ENCODE measurements around the gene SND1.

Gene SND1

DNA sequence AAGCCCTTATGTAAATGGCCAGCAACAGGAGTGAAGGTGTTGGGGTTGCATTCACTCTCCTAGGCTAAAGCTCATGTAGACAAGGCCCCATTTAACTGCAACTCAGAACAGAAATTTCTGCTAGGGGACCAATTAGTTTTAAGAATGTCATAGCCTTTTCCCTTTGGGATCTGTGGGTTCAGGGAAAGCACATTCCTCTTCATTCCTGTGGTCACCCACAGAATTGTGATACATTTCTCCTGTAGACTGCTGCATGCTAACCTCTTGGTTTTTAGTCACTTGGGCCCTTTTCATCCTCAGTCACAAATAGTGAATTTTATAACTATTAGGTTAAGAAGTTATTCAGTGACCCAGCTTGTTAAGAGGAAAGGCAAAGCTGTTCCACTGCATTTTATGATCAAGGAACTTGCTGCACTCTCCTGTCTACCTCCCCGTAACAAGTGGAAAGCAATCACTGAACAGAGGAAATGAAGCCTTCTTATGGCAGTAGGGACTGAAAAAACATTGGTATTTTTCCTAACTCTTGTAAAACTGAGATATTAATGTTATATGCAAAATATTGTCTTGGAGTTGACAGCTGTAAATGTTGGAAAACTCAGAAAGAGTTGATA is 124.9 kb downstream of the SND1 start:
- no peak for DNase-seq

DNA sequence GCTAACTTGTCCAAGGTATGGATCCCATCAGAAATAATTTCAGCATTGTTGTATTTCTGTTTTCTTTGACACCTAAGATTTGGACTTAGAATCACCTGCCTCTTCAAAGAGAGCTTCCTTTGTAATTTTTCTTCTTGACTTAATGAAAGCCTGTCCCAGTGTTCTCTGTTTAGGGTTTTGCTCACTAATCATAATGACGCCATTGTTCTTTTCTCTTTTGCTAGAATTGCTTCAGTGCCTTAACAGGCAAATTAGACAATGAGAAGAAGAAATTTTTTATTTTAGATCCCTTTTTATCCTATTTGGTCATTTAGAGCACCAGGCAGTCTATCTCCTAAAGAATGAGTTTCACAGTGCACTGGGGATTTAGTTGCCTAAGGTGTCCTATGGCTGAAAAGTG is 128.5 kb downstream of the SND1 start:
- no peak for DNase-seq

DNA sequence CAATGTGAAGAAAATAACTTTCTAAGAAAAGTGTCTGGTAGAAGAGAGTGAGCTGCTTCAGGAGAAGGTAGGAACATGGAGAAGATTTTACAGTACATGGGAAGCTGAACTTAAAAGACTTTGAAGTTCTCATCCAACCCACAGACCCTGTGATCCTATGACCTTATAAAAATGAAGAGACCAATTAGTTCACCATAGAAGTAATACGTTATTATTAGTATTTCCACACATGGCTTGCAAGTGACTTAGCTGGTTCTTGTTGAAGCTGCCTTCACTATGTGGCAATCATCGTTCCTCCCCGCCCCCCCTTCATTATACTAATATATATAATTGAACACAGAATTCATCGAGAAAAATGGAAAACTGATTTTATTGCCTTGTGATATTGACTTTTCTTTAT is 129.1 kb downstream of the SND1 start:
- no peak for DNase-seq

DNA sequence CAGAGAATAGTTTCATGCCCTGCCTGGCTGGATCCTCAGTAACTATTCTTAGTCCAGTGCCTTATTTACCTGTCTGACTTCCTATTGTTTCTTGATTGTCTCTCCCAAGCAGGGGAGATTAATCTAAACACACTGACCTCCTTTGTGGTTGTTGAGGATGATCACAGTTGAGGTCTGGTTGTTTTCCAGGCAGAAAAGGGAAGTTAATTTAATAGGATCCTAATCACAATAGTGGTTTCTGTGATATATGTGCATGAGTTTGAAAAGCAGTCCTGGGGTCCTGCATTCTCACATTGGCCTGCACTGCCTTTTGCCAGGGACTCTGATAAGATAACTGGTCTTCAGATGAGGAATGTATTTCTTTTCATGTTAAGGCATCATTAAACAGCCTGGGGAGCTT is 130.1 kb downstream of the SND1 start:
- no peak for DNase-seq

DNA sequence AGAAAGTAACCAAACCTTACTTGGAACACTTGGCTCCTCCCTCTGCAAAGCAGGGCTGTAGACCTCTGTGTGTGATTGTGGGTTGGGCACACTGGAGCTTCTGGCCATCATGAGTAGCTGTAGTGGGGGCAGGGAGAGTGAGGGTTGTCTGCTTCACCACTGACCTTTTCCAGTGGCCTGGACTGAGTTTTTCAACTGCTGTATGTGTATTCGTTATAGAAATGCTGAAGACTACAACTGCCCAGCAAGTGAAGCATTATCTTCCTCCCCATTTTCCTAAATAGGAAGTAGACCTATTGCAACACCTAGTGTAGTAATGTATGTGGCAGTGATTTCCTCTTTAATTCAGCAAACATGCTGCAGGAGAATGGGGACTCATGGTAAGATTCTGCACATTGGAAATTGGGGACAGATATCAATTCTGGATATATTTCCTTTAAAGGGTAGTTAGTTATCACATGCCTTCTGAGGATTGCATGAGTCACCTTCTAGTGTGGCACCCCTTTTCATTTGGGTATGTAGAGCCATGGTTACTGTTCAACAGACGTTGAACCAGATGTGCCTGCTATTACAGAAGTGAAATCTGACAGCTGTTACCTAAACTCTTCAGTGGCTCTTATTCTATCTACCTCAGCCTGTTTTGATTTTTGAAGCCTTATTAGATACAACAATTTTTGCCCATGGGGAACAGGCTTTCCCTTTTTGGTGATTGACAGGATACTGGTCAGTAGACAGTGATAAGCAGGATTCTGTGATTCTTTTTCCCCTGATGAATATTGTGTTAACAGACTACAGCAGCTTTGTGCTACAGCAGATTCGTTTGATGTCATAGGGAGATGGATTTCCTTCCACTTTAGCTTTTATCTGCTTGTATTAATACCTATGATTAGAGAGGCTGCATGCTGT is 130.9 kb downstream of the SND1 start:
- DNase-seq: no peak

DNA sequence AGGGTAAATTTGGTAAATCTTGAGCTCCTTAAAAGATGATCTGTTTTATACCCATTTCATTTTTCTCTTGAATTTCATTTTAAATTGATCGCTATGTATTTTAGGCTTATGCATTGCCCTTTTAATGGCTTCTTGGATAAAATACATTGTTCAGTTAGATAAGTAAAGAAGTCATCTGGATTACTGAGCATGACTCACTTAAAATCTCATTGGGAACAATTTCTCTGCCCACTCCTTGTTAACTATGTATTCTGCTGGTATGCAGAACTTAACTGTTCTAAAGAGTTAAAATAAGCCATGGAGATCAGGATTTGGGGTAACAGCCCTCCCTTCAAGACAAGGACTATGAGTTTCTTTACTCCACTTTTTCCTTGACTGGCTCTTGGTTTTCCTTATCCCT is 134.2 kb downstream of the SND1 start:
- no peak for DNase-seq

DNA sequence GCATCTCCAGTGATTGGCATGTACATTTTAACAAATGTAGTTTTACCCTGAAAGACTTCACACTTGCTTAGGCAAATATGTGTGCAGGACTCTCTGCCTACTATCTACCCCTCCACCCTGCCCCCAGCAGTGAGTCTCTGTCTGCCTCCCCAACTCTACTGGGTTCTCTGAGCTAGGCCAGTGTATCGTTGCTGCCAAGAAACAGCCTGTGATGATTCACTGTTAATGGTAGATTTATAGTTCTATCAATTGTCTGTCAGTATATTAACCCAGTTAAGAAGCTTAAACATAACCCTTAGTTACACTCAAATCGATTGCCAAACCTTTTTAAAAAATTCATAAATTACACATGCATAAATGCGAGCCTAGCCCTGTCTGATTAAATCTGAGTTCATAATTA is 137.0 kb downstream of the SND1 start:
- DNase-seq: no peak

DNA sequence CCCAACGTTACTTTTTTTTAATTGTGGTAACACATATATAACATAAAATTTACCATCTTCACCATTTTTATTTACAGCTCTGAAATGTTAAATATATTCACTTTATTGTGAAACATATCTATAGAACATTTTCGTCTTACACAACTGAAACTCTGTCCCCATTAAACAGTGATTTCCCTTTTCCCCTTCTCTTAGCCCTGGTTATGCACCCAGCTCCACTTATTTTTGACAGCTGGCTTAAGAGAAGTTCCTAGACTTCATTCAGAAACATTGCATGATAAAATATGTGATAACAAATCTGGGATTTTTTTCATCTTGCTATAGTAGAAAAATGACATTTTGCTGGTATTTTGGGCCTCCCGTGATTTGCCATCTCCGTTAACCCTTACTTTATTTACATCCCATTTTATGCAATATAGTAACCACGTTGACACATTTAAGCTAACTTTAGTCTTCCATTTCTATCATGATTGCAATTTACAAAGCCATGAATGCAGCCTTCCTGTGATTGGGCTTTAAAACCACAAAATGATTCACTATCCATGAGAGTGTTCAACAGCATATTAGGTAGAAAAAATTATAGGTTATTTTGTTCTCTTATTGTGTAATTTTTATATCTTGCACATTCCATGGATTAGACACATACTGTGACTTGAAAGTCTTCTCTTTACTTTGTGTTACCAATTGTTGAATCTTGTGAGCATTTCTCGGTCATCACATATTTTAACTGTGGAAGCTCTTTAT is 139.6 kb downstream of the SND1 start:
- no peak for DNase-seq

DNA sequence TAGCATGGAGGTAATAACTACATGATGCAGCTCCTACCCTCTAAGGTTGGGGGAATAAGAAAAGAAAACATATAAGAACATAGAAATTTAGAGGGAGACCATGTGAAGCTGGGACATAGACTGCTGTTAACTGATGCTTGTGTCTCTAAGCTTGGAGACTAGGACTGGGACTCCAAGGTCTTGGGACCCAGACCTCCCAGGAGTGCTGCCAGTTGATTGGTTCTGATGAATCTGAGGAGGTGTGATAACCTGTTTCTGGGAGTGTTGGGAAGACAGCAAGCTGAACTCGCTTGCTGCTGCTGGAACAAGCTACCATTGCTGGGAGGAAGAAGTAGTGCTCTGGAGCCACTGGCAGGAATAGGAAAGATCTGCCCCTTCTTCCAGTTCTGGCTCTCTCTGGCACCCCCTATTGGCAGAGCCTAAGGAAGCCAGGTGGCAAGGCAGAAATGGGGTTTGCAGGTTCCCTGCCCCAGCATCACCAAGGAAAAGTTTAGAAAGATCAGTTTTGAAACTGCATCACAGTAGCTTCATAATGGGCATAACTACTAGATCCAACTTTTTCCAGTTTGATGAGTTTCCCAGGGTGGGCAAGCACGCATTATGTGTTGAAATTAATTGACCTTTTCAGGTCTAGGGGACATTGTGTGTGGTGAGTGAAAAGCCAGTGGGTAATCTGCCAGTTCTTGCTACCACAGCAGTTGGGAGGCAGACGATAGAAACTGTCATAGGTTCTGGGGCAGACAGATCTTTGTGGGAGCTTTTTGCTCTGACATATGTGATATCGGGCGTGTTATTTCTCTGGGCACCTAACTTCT is 140.7 kb downstream of the SND1 start:
- DNase-seq: no peak

DNA sequence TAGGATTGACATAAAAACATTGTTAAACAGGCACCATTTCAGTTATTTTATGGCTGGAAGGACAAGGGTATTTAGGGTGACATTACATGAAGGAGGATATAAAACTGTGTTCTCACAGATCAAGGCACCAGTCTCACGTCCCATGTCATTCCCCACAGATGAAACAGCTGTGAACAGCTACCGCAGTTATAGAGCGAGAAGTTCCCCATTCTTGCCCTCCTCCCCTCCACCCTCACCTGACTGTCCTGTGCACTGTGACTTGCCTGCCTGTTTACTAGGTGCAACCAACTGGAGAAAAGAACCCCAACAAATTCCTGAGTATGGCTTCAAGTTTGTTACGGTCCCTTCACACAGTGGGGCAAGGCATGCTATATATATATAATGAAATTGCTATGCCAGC is 141.6 kb downstream of the SND1 start:
- DNase-seq: no peak

DNA sequence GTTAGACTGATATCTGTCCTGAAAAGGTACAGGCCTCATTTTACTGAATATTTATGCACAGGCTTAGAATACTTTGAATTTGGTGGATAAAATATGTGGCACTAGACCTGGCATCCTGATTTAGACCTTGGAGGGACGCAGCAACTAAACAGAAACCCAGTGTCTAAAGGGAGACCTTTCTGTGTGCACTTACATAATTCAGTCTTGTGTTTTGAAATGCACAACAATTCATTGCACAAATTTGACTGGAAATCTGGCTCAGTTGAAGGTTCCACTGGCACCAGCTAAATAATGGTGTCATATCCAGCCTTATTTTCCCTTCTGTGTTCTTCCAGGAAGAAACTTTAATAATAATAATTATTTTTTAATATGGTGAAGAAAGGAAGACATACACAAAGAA is 142.1 kb downstream of the SND1 start:
- no peak for DNase-seq

DNA sequence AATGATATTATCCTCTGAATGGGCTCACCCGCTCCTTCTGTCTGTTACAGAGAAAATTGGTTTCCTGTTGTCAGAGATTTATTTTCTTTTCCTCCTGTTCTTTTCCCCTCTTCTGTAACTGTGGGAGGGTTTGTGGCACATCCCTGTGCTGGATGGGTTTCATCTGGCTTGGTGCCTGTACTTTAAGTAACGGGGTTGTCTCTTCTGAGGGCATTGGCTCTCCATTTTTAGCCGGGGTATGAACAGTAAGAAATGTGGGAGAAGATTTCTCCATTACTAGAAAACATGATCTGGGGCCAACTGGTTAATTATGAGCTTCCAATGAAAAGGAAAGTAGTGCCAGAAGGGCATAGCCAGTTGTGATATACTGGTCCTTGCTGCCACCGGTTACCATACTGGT is 142.6 kb downstream of the SND1 start:
- no peak for DNase-seq

DNA sequence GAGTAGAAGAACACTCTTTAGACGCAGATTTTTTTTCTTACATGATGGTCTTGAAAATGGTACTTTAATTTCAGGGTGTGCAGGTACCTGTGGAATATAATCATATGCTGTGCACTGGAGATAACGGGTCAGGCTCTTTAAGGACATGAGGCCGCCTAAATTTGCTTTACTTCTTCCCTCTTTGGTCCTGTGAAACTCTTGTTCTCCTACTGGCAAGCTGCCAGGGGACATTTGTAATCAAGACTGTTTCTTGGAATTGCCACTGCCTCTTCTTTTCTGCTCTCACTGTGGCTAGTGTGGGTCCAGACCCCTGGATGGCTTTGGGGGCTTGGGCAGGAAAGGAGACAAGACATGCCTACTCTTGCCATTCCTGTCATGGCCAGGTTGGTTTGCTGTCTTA is 146.0 kb downstream of the SND1 start:
- DNase-seq: no peak

DNA sequence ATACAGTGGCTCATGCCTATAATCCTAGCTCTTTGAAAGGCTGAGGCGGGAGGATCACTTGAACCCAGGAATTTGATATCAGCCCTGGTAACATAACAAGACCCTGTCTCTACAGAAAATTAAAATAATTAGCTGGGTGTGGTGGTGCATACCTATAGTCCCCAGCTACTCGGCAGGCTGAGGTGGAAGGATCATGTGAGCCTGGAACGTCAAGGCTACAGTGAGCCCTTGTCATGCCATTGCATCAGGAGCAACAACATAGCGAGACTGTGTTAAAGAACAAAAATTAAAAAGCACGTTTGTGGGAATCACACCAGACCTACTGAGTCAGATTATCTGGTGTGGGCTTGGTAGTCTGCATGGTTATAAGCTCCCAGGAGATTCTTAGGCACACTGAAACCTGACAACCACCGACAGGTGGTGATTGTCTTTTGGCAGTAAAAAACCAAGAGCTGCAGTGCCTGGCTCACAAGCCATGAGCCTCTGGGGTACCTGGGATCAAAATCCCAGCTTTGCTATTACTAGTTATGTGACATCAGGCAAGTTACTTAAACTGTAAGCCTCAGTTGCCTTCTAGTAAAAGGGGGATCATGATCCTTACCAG is 146.9 kb downstream of the SND1 start:
- no peak for DNase-seq

DNA sequence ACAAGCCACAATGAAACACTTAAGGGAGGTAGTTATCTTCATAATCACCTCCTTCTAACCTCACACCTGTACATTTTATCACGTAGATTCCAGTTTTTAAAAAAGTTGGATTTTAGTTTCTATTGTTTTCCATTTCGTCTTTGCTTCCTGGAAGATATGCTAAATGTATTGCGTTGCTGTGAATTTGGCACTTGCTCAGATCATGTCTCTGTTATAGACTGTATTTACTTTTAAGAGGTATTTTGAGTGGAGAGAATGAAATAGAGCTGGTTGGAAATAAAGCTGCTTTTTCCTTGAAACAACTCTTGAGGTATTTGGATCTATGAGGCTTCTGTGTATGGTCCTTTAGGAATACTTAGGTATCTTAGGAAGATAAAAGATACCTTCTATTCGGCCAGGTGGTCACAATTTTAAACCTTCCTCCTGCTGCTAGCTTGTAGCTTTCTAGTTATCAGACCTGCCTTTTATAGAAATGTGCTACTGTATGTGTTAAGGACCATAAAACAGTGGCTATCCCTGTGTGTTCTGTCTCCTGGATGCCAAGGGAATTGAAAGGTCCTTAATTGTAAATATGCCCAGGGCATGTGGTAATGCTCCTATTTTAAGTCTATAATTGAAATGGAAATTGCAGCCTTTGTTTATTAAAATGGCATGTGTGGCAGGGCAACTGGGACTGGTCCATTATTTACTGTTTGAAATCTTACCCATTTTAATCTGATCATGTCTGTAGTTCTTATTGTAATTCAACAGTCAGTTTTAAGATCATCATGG is 147.7 kb downstream of the SND1 start:
- DNase-seq: no peak

DNA sequence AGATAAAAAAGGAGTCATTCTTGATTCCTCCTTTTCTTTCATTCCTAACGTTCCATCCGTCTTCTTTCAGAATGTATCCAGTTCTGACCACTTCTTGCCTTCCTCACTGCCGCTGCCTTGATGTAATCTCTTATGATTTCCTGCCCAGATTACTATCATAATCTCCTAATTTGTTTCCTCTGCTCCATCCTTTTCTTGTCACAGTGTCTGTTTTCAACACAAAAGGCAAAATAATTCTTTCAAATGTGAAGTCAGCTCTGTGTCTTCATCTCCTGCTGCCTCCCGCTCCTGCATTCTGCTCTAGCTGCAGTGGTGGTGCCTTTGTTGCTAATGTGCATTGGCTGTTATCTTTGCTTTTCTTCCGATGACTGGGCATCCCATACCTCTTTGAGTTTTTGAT is 150.9 kb downstream of the SND1 start:
- no peak for DNase-seq

DNA sequence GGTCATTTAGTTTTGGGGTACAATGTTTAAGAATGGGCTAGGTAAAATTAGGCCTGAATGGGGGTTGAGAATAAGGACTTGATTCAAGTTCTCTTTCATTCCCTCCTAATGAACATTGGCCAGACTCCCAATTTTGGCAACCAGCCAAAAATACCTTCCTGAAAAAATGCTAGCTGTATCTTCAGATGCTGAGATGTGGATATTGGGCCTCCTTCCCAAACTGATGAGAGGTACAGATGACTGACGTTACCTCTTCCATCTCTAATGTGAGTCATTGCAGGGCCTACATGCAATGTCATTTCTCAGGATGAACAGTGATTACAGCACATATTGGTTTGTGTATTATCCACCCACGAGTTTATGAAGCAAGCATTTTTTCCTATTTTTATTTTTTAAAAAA is 151.6 kb downstream of the SND1 start:
- no peak for DNase-seq

DNA sequence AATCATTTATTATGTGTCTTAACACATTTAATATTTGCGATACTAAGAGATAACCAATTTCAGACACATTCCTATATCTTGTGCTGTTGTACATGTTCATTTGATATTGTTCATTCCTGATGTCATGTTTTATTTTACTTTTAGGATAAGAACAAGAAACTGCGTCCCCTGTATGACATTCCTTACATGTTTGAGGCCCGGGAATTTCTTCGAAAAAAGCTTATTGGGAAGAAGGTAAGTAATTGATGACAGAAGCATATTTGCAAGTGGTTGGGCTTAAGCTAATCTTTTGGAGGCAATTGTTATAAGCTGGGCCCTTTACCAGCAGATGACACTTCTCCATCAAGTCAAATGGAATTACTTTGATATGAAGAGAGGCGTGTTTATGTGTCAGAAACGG is 155.3 kb downstream of the SND1 start:
- no peak for DNase-seq

DNA sequence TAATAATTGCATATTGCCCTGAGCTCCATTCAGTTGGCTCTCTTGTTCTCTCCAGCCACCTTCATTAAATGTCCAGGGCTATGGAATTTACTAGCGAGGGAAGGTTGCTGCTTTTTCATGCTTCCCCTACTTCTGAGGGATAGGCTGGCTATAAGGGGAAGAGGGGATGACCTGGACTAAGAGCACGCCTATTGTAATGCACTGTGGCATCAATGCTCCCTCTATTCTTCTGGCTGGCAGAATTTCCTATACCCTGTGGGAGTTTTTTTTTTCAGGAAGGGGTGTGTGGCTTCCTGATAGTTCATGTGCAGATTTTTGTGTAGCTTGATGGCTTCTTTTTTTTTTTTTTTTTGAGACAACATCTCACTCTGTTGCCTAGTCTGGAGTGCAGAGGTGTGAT is 155.8 kb downstream of the SND1 start:
- no peak for DNase-seq

DNA sequence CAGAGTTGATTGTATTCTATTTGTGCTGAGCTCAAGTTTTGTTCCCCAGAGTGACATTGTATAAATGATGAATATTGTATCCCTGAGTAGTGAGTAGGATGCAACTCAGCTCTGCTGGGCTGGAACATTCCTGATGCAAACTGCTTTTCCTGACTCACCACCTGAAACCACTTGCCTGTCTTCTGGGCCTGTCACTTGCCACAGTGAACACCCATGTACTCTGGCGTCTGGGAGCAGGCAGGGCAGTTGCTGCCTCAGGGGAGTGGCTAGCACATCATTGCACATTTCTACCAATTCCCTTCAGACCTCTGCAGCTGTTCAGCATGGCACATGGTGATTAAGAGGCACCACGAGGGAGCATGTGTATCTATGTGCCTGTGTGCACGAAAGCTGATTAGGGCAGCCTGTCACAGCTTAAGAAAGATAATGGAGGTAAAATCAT is 157.3 kb downstream of the SND1 start:
- DNase-seq: no peak

DNA sequence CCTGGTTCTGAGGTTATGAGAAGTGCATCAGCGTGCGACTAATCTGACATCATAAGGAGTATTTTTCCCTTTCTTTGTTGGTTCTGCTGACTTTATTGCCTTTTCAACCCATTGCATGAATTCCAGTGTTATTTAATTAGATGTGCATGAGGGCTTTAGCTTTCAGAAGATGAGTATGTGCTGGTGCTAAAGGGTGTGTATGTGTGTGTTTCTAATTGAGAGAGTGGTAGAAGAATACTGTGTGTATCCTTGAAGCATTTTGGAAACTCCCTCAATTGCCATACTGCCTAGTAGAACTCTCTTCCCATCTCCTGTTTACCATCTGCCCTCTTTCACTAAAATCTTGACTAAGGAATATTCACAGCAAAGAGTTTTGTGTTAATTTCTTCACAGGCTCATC is 158.1 kb downstream of the SND1 start:
- no peak for DNase-seq
